Liver (tissue), 9 donors: ENCODE measurements around the gene RYR2. TPM values are rescaled to one million over a fixed set of nuclear protein-coding genes. Genes with fewer than 3 reads are reported as not detected.

Experiments
- DNase-seq: peaks from one replicate; pipeline ENCODE4 v3.0.0-alpha.2; 2017; ENCODE audit warnings: low spot score
- H3K27ac ChIP-seq, 2 donors: one replicate each; pipeline ENCODE4 v1.7.0; 2013; ENCODE audit warnings: inconsistent platforms in 2 of 2, low read length in 2 of 2, control low read depth in 1 of 2, low read depth in 1 of 2, mild to moderate bottlenecking in 1 of 2
- H3K27me3 ChIP-seq, 4 donors: one replicate each; pipeline versions ENCODE4 v1.6.1 to v1.7.0; 2013; ENCODE audit warnings: low read length in 3 of 4, inconsistent platforms in 1 of 4, mild to moderate bottlenecking in 1 of 4, moderate library complexity in 1 of 4; ENCODE audit not compliant: control insufficient read depth in 4 of 4, insufficient read depth in 4 of 4
- H3K36me3 ChIP-seq, 4 donors: one replicate each; pipeline versions ENCODE4 v1.6.1 to v1.7.0; 2013; ENCODE audit warnings: low read length in 3 of 4, mild to moderate bottlenecking in 3 of 4, low read depth in 1 of 4, moderate library complexity in 1 of 4; ENCODE audit not compliant: control insufficient read depth in 4 of 4, insufficient read depth in 3 of 4
- H3K4me1 ChIP-seq, 4 donors: one replicate each; pipeline versions ENCODE4 v1.6.1 to v1.7.0; 2013; ENCODE audit warnings: low read length in 3 of 4, mild to moderate bottlenecking in 3 of 4, moderate library complexity in 1 of 4; ENCODE audit not compliant: control insufficient read depth in 4 of 4, insufficient read depth in 4 of 4
- H3K4me3 ChIP-seq, 3 donors: one replicate each; pipeline versions ENCODE4 v1.6.1 to v1.7.0; 2013; ENCODE audit warnings: low read length in 3 of 3, control low read depth in 1 of 3, low read depth in 1 of 3, mild to moderate bottlenecking in 1 of 3
- H3K9ac ChIP-seq, 2 donors: one replicate each; pipeline ENCODE4 v1.7.0; 2013; ENCODE audit warnings: low read length in 2 of 2, mild to moderate bottlenecking in 2 of 2, moderate library complexity in 2 of 2, control low read depth in 1 of 2, low read depth in 1 of 2
- H3K9me3 ChIP-seq, 4 donors: one replicate each; pipeline versions ENCODE4 v1.6.1 to v1.7.0; 2013; ENCODE audit warnings: low read length in 3 of 4; ENCODE audit not compliant: control insufficient read depth in 4 of 4
- EGR1 ChIP-seq, 2 donors: IDR thresholded peaks; 2 replicates each; pipeline ENCODE4 v1.6.1; 2016 to 2018; ENCODE audit warnings: antibody characterized with exemption in 2 of 2, low read depth in 2 of 2
- FOXA2 ChIP-seq: IDR thresholded peaks from 2 replicates; pipeline ENCODE4 v1.6.1; 2016; ENCODE audit warnings: antibody characterized with exemption
- HNF4A ChIP-seq, 2 donors: conservative IDR thresholded peaks; 2 replicates each; pipeline ENCODE4 v1.6.1; 2016; ENCODE audit warnings: antibody characterized with exemption in 2 of 2, mild to moderate bottlenecking in 2 of 2
- HNF4G ChIP-seq: IDR thresholded peaks from 2 replicates; pipeline ENCODE4 v1.6.1; 2016; ENCODE audit warnings: antibody characterized with exemption
- JUND ChIP-seq, 2 donors: IDR thresholded peaks; 2 replicates each; pipeline ENCODE4 v1.6.1; 2016; ENCODE audit warnings: antibody characterized with exemption in 2 of 2
- NR2F2 ChIP-seq: IDR thresholded peaks from 2 replicates; pipeline ENCODE4 v1.6.1; 2016; ENCODE audit warnings: antibody characterized with exemption
- RXRA ChIP-seq, 2 donors: IDR thresholded peaks; 2 replicates each; pipeline ENCODE4 v1.6.1; 2017 to 2018; ENCODE audit warnings: antibody characterized with exemption in 2 of 2, mild to moderate bottlenecking in 1 of 2
- SP1 ChIP-seq: IDR thresholded peaks from 2 replicates; pipeline ENCODE4 v1.6.1; 2018; ENCODE audit warnings: antibody characterized with exemption, mild to moderate bottlenecking
- TAF1 ChIP-seq: conservative IDR thresholded peaks from 2 replicates; pipeline ENCODE4 v1.6.1; 2016; ENCODE audit warnings: antibody characterized with exemption, mild to moderate bottlenecking
- YY1 ChIP-seq: IDR thresholded peaks from 2 replicates; pipeline ENCODE4 v1.6.1; 2016; ENCODE audit warnings: antibody characterized with exemption, mild to moderate bottlenecking
- ZBTB33 ChIP-seq: IDR thresholded peaks from 2 replicates; pipeline ENCODE4 v1.6.1; 2016; ENCODE audit warnings: antibody characterized with exemption
- WGBS: extraction: QIAGEN DNeasy Blood & Tissue Kit; methylation state at CpG from one replicate; pipeline ENCODE4 v1.1.7; 2013; 5-methylcytosine and 5-hydroxymethylcytosine counted together
- polyA plus RNA-seq, 2 donors: library from polyadenylated mRNA; stranded (reverse) in 1 of 2; unstranded in 1 of 2; fragments of 200-250 nt in 1 of 2; fragments of >200 nt in 1 of 2; fragmentation: Nextera tagmentation in 1 of 2; extraction: Ambion mirVana in 1 of 2; gene quantifications; one replicate each; pipeline versions ENCODE4 v1.2.1 to v1.2.3, GENCODE V29; 2013 to 2015
- total RNA-seq, 2 donors: library from RNA; depleted of rRNA; stranded (reverse); fragments of >200 nt; gene quantifications; one replicate each; pipeline ENCODE4 v1.2.3, GENCODE V29; 2014
- TF ChIP-seq, protein P1 (sequence below): IDR thresholded peaks from 2 replicates; pipeline ENCODE4 v1.6.1; 2016; ENCODE audit warnings: antibody characterized with exemption
- TF ChIP-seq, protein P2 (sequence below): fragments of 150-350 bp; IDR thresholded peaks from 2 replicates; pipeline ENCODE4 v1.5.1; 2017; ENCODE audit warnings: improper control_type of control experiment, low read depth, low read length; ENCODE audit not compliant: missing input control
- donor health status: healthy.
- donor health status: healthy.
- donor health status: healthy.
- donor health status: healthy.
- donor health status: healthy.

The RYR2 gene
- total and polyA plus RNA-seq, 4 donors: 0.06 to 0.75 (median 0.31) TPM

DNA sequence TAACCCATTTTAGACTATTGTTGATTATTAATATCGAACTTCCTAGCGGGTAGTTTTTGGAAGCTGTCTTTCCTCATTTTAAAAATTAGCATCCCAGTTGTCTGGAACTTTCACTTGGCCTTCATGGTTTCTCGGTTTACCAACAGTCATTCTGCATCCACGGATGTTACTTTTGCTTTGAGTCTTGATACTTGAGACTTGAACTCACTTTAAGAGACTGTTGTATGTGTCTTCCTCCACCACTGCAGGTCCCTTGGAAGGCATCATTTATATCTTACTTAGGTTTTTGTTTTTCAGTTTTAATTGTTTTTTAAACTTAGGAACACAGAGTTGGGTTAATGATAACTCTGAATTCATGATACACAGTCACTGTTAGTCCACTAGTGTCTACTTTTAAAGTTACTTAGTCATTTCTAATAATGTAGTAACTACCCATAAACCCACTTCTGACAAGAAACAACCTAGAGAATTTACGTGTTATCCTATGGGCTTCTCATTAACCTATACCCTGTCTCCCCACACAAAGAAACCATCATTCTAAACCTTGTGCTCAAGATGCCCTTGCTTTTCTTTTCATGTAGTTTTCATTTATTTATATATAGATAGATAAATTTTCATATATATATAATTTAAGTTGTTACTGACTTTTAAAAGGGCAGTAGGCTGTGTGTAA lies 696.1 kb downstream of the RYR2 start:
- H3K27ac ChIP-seq: no peak overlapping the region
- H3K4me3 ChIP-seq: no peak overlapping the region
- no peaks in the 10 kb centered on the region for H3K4me1 ChIP-seq
- no peaks in the 10 kb centered on the region for H3K9me3 ChIP-seq
- H3K36me3 ChIP-seq: no peaks in the 10 kb centered on the region
- 79% methylated on average over 5 of the region's 5 CpGs for WGBS
- TF ChIP-seq FOXA2 (no peak), NR2F2 (no peak), EGR1 (IDR thresholded peaks at IDR 0.05; ENCODE audit: low read depth in 2 of 2) (no peak), HNF4G (no peak), JUND (IDR thresholded peaks at IDR 0.05) (no peak), RXRA (IDR thresholded peaks at IDR 0.05) (no peak), HNF4A (conservative IDR thresholded peaks at IDR 0.05) (no peak), SP1 (no peak), YY1 (no peak)
- TF ChIP-seq, protein P1, sequence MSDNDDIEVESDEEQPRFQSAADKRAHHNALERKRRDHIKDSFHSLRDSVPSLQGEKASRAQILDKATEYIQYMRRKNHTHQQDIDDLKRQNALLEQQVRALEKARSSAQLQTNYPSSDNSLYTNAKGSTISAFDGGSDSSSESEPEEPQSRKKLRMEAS: no peak
- TF ChIP-seq, protein P2, sequence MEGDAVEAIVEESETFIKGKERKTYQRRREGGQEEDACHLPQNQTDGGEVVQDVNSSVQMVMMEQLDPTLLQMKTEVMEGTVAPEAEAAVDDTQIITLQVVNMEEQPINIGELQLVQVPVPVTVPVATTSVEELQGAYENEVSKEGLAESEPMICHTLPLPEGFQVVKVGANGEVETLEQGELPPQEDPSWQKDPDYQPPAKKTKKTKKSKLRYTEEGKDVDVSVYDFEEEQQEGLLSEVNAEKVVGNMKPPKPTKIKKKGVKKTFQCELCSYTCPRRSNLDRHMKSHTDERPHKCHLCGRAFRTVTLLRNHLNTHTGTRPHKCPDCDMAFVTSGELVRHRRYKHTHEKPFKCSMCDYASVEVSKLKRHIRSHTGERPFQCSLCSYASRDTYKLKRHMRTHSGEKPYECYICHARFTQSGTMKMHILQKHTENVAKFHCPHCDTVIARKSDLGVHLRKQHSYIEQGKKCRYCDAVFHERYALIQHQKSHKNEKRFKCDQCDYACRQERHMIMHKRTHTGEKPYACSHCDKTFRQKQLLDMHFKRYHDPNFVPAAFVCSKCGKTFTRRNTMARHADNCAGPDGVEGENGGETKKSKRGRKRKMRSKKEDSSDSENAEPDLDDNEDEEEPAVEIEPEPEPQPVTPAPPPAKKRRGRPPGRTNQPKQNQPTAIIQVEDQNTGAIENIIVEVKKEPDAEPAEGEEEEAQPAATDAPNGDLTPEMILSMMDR: no peak
- DNase-seq: no peak
- no peaks in the 10 kb centered on the region for H3K27me3 ChIP-seq
- H3K9ac ChIP-seq: no peak overlapping the region

DNA sequence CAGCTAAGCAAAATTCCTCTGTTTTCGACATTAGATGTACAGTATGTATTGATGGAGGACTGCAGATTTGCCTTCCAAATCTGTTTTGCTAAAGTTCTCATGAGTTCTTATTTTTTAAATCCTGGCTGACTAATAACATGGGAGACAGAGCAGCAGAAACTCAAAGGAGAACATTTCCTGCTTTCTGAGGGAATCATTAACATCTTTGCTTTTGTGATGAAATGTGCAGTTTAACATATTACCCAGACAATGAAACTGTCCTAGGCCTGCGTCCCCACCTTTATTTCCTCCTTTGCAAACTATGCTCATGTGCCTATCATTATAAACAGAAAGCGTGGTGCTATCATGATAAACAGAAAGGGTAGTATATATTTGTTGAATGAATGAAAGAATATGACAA lies 698.9 kb downstream of the RYR2 start:
- Histone ChIP-seq H3K4me1 (peaks cover 0 to 6% (median 2%) of the 10 kb centered on the region in 4 donors), H3K4me3 (no peak overlapping the region), H3K9ac (no peak overlapping the region), H3K27ac (no peak overlapping the region), H3K36me3 (no peaks in the 10 kb centered on the region), H3K9me3 (no peaks in the 10 kb centered on the region), H3K27me3 (no peaks in the 10 kb centered on the region)
- no peak for TF ChIP-seq TAF1
- TF ChIP-seq, protein P2: no peak
- no peak for TF ChIP-seq ZBTB33
- no peak for DNase-seq
- WGBS: 87% methylated on average over 3 of the region's 3 CpGs
